Stimulated activated CD8-positive, alpha-beta memory T cell treated with anti-CD3 and anti-CD28 coated beads, Interleukin-12 subunit alpha, Interleukin-12 subunit beta, amount 100 ng/mL, for 24 hours (primary cell): ENCODE results near the gene HNRNPC.
"Not testable (repeated sequence)": the region's sequence is repeated elsewhere in the genome, so short reads cannot be mapped to it uniquely, and the experiment has no call there.

ENCODE experiments used
- DNase-seq: peaks from one replicate; pipeline ENCODE4 v3.0.0-alpha.2; 2020; ENCODE audit errors: extremely low read depth

Gene HNRNPC

GRCh38 chr14:21268617-21269251 is 508 bp downstream of the HNRNPC start:
- no peak for DNase-seq

GRCh38 chr14:21267886-21268616 is 1.2 kb downstream of the HNRNPC start:
- DNase-seq: no peak

GRCh38 chr14:21267431-21267845 is 1.8 kb downstream of the HNRNPC start:
- no peak for DNase-seq

GRCh38 chr14:21264025-21264801 is 5.0 kb downstream of the HNRNPC start:
- DNase-seq: no peak

- no peak for DNase-seq
These were observed 5.8 kb downstream of the HNRNPC start for GRCh38 chr14:21263284-21264024.

- no peak for DNase-seq
These were observed 6.8 kb downstream of the HNRNPC start for GRCh38 chr14:21262410-21262809.

GRCh38 chr14:21261824-21262223 is 7.4 kb downstream of the HNRNPC start:
- DNase-seq: no peak

- DNase-seq: no peak
These were observed 10.1 kb downstream of the HNRNPC start for GRCh38 chr14:21258889-21259787.

GRCh38 chr14:21258005-21258888 is 11.0 kb downstream of the HNRNPC start:
- no peak for DNase-seq

- DNase-seq: no peak
These were observed 11.8 kb downstream of the HNRNPC start for GRCh38 chr14:21257394-21257909.

GRCh38 chr14:21256539-21257393 is 12.5 kb downstream of the HNRNPC start:
- no peak for DNase-seq

- not testable (repeated sequence) for DNase-seq
These were observed 13.2 kb downstream of the HNRNPC start for GRCh38 chr14:21256102-21256447.

GRCh38 chr14:21255385-21256101 is 13.7 kb downstream of the HNRNPC start:
- no peak for DNase-seq

- no peak for DNase-seq
These were observed 17.1 kb downstream of the HNRNPC start for GRCh38 chr14:21252149-21252548.

- DNase-seq: no peak
These were observed 18.0 kb downstream of the HNRNPC start for GRCh38 chr14:21251215-21251614.

- no peak for DNase-seq
These were observed 20.4 kb downstream of the HNRNPC start for GRCh38 chr14:21248739-21249411.

- no peak for DNase-seq
These were observed 20.9 kb downstream of the HNRNPC start for GRCh38 chr14:21248338-21248737.

GRCh38 chr14:21245813-21246212 is 23.4 kb downstream of the HNRNPC start:
- DNase-seq: no peak
